Chondrocyte (in vitro differentiated cells): Measurements from ENCODE around the gene TNIK. TPM values are rescaled to one million over a fixed set of nuclear protein-coding genes. Genes with fewer than 3 reads are reported as not detected.

Source experiments
- DNase-seq: peaks from one replicate; pipeline ENCODE4 v3.0.0; 2021; ENCODE audit warnings: mixed read lengths, low spot score
- H3K27ac Mint-ChIP-seq: one replicate; pipeline ENCODE4 v1.8.0; 2021; ENCODE audit warnings: mild to moderate bottlenecking, moderate library complexity, mixed read lengths; ENCODE audit not compliant: unreplicated experiment
- H3K27me3 Mint-ChIP-seq: 2 replicates; pipeline ENCODE4 v1.8.0; 2021; ENCODE audit warnings: low read depth, mixed read lengths
- H3K36me3 Mint-ChIP-seq: 2 replicates; pipeline ENCODE4 v1.8.0; 2021; ENCODE audit warnings: low read depth, mixed read lengths
- H3K4me1 Mint-ChIP-seq: 2 replicates; pipeline ENCODE4 v1.8.0; 2021; ENCODE audit warnings: low read depth, mild to moderate bottlenecking, mixed read lengths
- H3K4me3 Mint-ChIP-seq: one replicate; pipeline ENCODE4 v1.8.0; 2021; ENCODE audit warnings: mild to moderate bottlenecking, moderate library complexity, mixed read lengths; ENCODE audit not compliant: unreplicated experiment
- H3K9me3 Mint-ChIP-seq: 2 replicates; pipeline ENCODE4 v1.8.0; 2021; ENCODE audit warnings: low read depth, mixed read lengths
- CTCF ChIP-seq: fragments of 200-600 bp; sonication (generic); IDR thresholded peaks from 2 replicates; pipeline ENCODE4 v1.5.0; 2021; ENCODE audit warnings: antibody characterized with exemption, mild to moderate bottlenecking, moderate library complexity
- total RNA-seq: library from RNA; stranded (reverse); gene quantifications from 3 replicates; pipeline ENCODE4 v1.2.1, GENCODE V29; 2021

TNIK gene
- total RNA-seq, 1 donor from 2014 or later, result 17.5 TPM

GRCh38 chr3:171374661-171375285, 85.4 kb downstream of the TNIK start:
- no peaks in the 10 kb centered on the region for H3K27me3 Mint-ChIP-seq
- H3K9me3 Mint-ChIP-seq, result no peaks in the 10 kb centered on the region
- H3K4me3 Mint-ChIP-seq, result no peak overlapping the region
- peaks cover 21% of the 10 kb centered on the region for H3K4me1 Mint-ChIP-seq
- H3K27ac Mint-ChIP-seq, result no peak overlapping the region
- TF ChIP-seq CTCF, result no peak
- no peaks in the 10 kb centered on the region for H3K36me3 Mint-ChIP-seq
- no peak for DNase-seq

- no peak for DNase-seq
- H3K4me3 Mint-ChIP-seq, result no peak overlapping the region
Observed at GRCh38 chr3:171374260-171374659, 85.9 kb downstream of the TNIK start.

GRCh38 chr3:171373711-171374110, 86.5 kb downstream of the TNIK start:
- H3K4me3 Mint-ChIP-seq, result no peak overlapping the region
- H3K4me1 Mint-ChIP-seq, result peaks cover 12% of the 10 kb centered on the region
- DNase-seq, result no peak
- no peaks in the 10 kb centered on the region for H3K27me3 Mint-ChIP-seq
- TF ChIP-seq CTCF, result no peak
- no peaks in the 10 kb centered on the region for H3K9me3 Mint-ChIP-seq
- no peak overlapping the region for H3K27ac Mint-ChIP-seq
- H3K36me3 Mint-ChIP-seq, result no peaks in the 10 kb centered on the region

More at GRCh38 chr3:171374260-171374659, 85.9 kb downstream of the TNIK start:
- Mint-ChIP-seq H3K36me3 (no peaks in the 10 kb centered on the region), H3K27ac (no peak overlapping the region), H3K4me1 (peaks cover 17% of the 10 kb centered on the region), H3K9me3 (no peaks in the 10 kb centered on the region), H3K27me3 (no peaks in the 10 kb centered on the region)
- TF ChIP-seq CTCF, result no peak

- no peaks in the 10 kb centered on the region for H3K27me3 Mint-ChIP-seq
Observed at GRCh38 chr3:171372694-171373093, 87.5 kb downstream of the TNIK start.

GRCh38 chr3:171371354-171371753, 88.9 kb downstream of the TNIK start:
- no peak for DNase-seq

More at GRCh38 chr3:171372694-171373093, 87.5 kb downstream of the TNIK start:
- DNase-seq, result no peak
- no peak for TF ChIP-seq CTCF
- Mint-ChIP-seq H3K4me1 (peaks cover 10% of the 10 kb centered on the region), H3K27ac (no peak overlapping the region), H3K4me3 (no peak overlapping the region), H3K36me3 (no peaks in the 10 kb centered on the region), H3K9me3 (no peaks in the 10 kb centered on the region)

More at GRCh38 chr3:171371354-171371753, 88.9 kb downstream of the TNIK start:
- Mint-ChIP-seq H3K4me3 (no peak overlapping the region), H3K27ac (no peak overlapping the region), H3K36me3 (no peaks in the 10 kb centered on the region), H3K9me3 (no peaks in the 10 kb centered on the region), H3K4me1 (peaks cover 9% of the 10 kb centered on the region), H3K27me3 (no peaks in the 10 kb centered on the region)
- TF ChIP-seq CTCF, result no peak
